ENCODE measurements around the gene PPIG.
"Not testable (repeated sequence)": the region's sequence is repeated elsewhere in the genome, so short reads cannot be mapped to it uniquely, and the experiment has no call there.

The PPIG gene

GRCh38 chr2:169565686-169566085, 18.5 kb upstream of the PPIG start:
- TF ChIP-seq ZFX (IDR thresholded peaks at IDR 0.05; ENCODE audit: borderline replicate concordance), result no peak
- TF ChIP-seq, protein P1, sequence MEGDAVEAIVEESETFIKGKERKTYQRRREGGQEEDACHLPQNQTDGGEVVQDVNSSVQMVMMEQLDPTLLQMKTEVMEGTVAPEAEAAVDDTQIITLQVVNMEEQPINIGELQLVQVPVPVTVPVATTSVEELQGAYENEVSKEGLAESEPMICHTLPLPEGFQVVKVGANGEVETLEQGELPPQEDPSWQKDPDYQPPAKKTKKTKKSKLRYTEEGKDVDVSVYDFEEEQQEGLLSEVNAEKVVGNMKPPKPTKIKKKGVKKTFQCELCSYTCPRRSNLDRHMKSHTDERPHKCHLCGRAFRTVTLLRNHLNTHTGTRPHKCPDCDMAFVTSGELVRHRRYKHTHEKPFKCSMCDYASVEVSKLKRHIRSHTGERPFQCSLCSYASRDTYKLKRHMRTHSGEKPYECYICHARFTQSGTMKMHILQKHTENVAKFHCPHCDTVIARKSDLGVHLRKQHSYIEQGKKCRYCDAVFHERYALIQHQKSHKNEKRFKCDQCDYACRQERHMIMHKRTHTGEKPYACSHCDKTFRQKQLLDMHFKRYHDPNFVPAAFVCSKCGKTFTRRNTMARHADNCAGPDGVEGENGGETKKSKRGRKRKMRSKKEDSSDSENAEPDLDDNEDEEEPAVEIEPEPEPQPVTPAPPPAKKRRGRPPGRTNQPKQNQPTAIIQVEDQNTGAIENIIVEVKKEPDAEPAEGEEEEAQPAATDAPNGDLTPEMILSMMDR (IDR thresholded peaks at IDR 0.05), result no peak
- no peak overlapping the region for H3K27ac ChIP-seq

DNA sequence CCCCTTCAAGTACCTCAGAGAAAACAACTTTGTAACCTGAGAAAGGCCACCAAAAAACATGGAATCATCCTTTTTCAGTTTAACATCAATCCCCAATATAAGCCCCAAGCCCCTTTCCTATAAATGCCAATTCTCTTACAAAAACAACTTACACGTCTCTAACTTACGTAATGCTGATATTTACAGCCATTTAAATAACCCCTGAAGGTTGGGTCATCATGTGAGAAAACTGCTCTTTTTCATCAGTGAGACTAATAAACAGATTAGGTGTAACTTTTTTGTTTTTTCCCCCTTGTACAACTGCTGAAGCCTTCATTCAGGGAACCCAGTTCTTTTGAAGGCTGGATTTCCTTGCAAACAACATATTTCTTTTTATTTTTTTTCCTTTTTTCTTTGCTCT, 14.2 kb upstream of the PPIG start:
- TF ChIP-seq, protein P1 (IDR thresholded peaks at IDR 0.05), result no peak
- no peak for TF ChIP-seq ZFX (IDR thresholded peaks at IDR 0.05; ENCODE audit: borderline replicate concordance)
- no peak overlapping the region for H3K27ac ChIP-seq

GRCh38 chr2:169570752-169571151, 13.4 kb upstream of the PPIG start:
- not testable (repeated sequence) for H3K27ac ChIP-seq

DNA sequence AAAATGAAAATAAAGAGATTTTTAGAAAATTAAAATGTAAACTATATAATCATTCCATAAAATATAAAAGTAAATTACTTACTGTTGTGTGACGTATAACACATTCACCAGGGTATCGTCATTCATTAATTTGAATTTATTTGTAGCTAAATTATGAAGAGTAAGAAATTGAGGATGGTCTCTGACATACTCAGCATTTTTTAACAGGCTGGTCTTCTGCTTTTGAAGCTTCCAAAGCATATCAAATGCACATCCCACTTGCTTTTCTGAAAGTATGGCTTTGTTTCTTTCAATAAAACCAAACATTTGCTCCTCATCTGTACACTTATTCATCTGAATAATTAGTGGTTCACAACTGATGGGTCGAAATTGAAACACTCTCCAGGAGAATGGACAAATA, 12.6 kb upstream of the PPIG start:
- H3K27ac ChIP-seq, result no peak overlapping the region
- no peak for TF ChIP-seq ZFX (IDR thresholded peaks at IDR 0.05; ENCODE audit: borderline replicate concordance)
- TF ChIP-seq, protein P1 (IDR thresholded peaks at IDR 0.05), result no peak

DNA sequence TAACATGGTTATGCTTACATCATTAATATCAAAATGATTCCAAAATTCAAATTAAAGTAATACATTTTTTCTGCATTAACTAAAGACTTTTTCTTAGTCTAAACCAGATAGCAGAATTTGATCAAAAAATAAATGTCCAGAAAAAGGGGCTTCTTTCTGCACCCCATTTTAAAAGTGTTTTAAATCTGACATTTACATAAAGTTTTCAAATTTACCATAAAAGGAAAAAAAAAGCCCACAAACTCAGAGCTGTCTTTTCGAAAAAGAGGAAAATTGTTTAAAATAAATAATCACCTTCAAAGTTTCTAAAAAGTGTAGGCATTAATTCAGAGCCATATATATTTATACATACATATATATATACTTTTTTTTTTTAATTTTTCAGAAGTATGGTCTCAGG, 12.0 kb upstream of the PPIG start:
- no peak overlapping the region for H3K27ac ChIP-seq
- TF ChIP-seq ZFX (IDR thresholded peaks at IDR 0.05; ENCODE audit: borderline replicate concordance), result no peak
- TF ChIP-seq, protein P1 (IDR thresholded peaks at IDR 0.05), result no peak

- TF ChIP-seq, protein P1 (IDR thresholded peaks at IDR 0.05), result no peak
- no peak for TF ChIP-seq ZFX (IDR thresholded peaks at IDR 0.05; ENCODE audit: borderline replicate concordance)
- H3K27ac ChIP-seq, result peak overlapping the region; percentile 61
These were observed 11.4 kb upstream of the PPIG start for GRCh38 chr2:169572821-169573159.

DNA sequence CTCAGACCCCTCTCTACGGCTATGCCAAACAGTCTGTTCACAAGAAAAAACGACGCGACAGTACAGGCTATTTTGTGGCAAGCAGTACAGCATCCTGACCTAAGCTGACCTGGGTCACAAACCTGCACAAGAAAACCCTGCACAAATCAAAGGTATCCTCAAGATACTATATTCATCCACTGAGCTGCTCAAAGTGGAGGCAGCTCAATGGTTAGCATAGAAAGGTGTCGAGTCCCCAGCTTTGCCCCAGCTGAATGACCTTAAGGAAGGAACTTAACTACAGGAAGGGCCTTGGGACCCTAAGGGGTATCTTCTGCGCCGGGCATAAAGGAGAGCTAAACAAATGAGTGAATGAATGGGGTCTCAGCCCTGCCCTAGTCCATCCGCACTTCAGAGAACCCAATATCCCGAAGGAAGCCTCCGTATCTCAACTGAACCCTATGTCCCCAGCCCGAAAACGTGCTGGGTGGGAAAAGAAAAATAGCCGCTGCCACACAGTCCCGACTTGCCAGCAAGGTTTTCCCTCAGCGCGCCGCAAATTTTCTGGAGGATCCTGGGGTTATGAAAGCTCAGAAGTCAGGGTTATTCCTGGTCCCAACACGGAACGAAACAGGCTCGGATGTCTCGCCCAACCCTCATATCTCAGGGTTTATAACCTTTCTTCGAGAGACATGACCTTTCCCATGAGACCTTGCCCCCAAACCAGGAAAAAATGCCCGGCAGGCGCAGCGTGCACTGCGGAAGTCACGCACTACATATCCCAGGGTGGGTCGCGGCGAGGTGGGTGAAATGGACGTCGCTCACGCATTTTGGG, 10.8 kb upstream of the PPIG start, which contains the start of gene FASTKD1:
TSS of gene FASTKD1 (minus strand) at position 706 of the 814 bp plus-strand sequence. CDS start 1,836 bp downstream, outside the sequence.
- peak within 1 kb of the TSS; percentile 61 for H3K27ac ChIP-seq
- TF ChIP-seq ZFX (IDR thresholded peaks at IDR 0.05; ENCODE audit: borderline replicate concordance), result no peak
- TF ChIP-seq, protein P1 (IDR thresholded peaks at IDR 0.05), result no peak

- peak overlapping the region; percentile 61; the same call in 1 of the 2 replicates for H3K27ac ChIP-seq
- TF ChIP-seq, protein P1 (IDR thresholded peaks at IDR 0.05), result no peak
- no peak for TF ChIP-seq ZFX (IDR thresholded peaks at IDR 0.05; ENCODE audit: borderline replicate concordance)
These were observed 10.2 kb upstream of the PPIG start for GRCh38 chr2:169573974-169574299.

DNA sequence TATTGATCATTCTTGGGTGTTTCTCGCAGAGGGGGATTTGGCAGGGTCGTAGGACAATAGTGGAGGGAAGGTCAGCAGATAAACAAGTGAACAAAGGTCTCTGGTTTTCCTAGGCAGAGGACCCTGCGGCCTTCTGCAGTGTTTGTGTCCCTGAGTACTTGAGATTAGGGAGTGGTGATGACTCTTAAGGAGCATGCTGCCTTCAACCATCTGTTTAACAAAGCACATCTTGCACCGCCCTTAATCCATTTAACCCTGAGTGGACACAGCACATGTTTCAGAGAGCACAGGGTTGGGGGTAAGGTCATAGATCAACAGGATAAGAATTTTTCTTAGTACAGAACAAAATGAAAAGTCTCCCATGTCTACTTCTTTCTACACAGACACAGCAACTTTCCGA, 9.6 kb upstream of the PPIG start:
- not testable (repeated sequence) for H3K27ac ChIP-seq

- H3K27ac ChIP-seq, result not testable (repeated sequence)
These were observed 8.9 kb upstream of the PPIG start for GRCh38 chr2:169575264-169575663.
